Measurements from ENCODE around the gene JUNB.

Gene JUNB

DNA sequence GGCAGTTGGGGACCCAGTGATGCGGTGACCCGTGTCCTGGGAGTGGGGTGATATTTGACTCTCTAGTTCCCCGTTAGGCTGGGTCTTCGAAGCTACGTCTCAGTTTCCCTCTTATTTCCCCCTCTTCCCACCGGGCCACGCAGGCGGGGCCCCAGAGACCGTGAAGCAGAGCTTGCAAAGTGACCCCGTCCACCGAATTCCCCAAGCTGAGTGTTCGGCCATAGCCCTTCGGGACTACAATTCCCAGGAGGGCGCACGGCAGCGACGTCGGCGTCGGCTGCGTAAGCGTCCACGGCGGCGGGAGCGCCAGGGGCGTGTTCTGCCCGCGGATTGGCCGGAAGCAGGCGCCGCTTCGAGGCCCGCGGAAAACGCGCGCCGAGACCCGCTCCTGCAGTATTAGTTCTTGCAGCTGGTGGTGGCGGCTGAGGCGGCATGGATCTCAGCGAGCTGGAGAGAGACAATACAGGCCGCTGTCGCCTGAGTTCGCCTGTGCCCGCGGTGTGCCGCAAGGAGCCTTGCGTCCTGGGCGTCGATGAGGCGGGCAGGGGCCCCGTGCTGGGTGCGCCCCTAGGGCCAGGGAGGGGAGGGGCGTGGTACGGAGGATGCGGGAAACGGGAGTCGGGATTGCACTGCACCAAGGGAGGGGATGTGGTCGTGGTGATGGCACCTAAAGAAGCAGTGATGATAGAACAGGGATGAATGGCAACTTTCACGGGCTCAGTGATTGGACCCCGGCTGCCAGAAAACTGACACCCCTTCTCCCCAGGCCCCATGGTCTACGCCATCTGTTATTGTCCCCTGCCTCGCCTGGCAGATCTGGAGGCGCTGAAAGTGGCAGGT is 15.2 kb downstream of the JUNB start, which contains the start of gene RNASEH2A (continued):
- TF ChIP-seq ZNF610 (tag by site-specific recombination; IDR thresholded peaks at IDR 0.05; ENCODE audit: borderline replicate concordance) (peak; percentile 83; the same call in 1 of the 2 replicates), ZNF221 (tag by site-specific recombination; IDR thresholded peaks at IDR 0.05; ENCODE audit: borderline replicate concordance) (no peak), ZNF501 (tag by site-specific recombination; IDR thresholded peaks at IDR 0.05) (peak; percentile 98), GLI4 (tag by site-specific recombination; IDR thresholded peaks at IDR 0.05) (no peak), SCRT2 (tag by site-specific recombination; IDR thresholded peaks at IDR 0.05) (no peak), ZNF394 (tag by site-specific recombination; IDR thresholded peaks at IDR 0.05; ENCODE audit: borderline replicate concordance) (peak; percentile 36; the same call in 1 of the 2 replicates), ZNF571 (tag by site-specific recombination; IDR thresholded peaks at IDR 0.05) (no peak), YY1 (tag by site-specific recombination; IDR thresholded peaks at IDR 0.05) (peak; percentile 42; the same call in 1 of the 2 replicates), OVOL3 (tag by site-specific recombination; IDR thresholded peaks at IDR 0.05) (no peak), ZNF211 (tag by site-specific recombination; IDR thresholded peaks at IDR 0.05; ENCODE audit: low read depth) (no peak), ZNF530 (tag by site-specific recombination; IDR thresholded peaks at IDR 0.05; ENCODE audit: low read depth) (no peak), ZNF155 (tag by site-specific recombination; IDR thresholded peaks at IDR 0.05) (no peak), ZNF560 (tag by site-specific recombination; IDR thresholded peaks at IDR 0.05; ENCODE audit: borderline replicate concordance) (no peak), ZNF776 (tag by site-specific recombination; IDR thresholded peaks at IDR 0.05; ENCODE audit: borderline replicate concordance) (no peak), ZNF24 (tag by site-specific recombination; IDR thresholded peaks at IDR 0.05) (0 out of 2 replicates have a peak, but pooled peaks have one; percentile 32), ZNF561 (tag by site-specific recombination; IDR thresholded peaks at IDR 0.05; ENCODE audit: borderline replicate concordance) (peak; percentile 98), ZNF843 (tag by site-specific recombination; IDR thresholded peaks at IDR 0.05) (0 out of 2 replicates have a peak, but pooled peaks have one; percentile 39), ZSCAN30 (tag by site-specific recombination; IDR thresholded peaks at IDR 0.05) (peak; percentile 35; the same call in 1 of the 2 replicates), ZNF366 (tag by site-specific recombination; conservative IDR thresholded peaks at IDR 0.05) (no peak), KLF9 (tag by site-specific recombination; IDR thresholded peaks at IDR 0.05; ENCODE audit: low read depth) (peak; percentile 97), SCRT1 (tag by site-specific recombination; IDR thresholded peaks at IDR 0.05; ENCODE audit: borderline replicate concordance) (no peak), ZFHX2 (tag by site-specific recombination; conservative IDR thresholded peaks at IDR 0.05) (no peak), OSR2 (tag by site-specific recombination; IDR thresholded peaks at IDR 0.05) (no peak; the same call in 1 of the 2 replicates), ZNF140 (tag by site-specific recombination; IDR thresholded peaks at IDR 0.05) (no peak), ZNF214 (tag by site-specific recombination; IDR thresholded peaks at IDR 0.05; ENCODE audit: borderline replicate concordance) (no peak), ZNF677 (tag by site-specific recombination; IDR thresholded peaks at IDR 0.05) (no peak)
- TF ChIP-seq, protein P1, sequence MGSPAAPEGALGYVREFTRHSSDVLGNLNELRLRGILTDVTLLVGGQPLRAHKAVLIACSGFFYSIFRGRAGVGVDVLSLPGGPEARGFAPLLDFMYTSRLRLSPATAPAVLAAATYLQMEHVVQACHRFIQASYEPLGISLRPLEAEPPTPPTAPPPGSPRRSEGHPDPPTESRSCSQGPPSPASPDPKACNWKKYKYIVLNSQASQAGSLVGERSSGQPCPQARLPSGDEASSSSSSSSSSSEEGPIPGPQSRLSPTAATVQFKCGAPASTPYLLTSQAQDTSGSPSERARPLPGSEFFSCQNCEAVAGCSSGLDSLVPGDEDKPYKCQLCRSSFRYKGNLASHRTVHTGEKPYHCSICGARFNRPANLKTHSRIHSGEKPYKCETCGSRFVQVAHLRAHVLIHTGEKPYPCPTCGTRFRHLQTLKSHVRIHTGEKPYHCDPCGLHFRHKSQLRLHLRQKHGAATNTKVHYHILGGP (tag by site-specific recombination; IDR thresholded peaks at IDR 0.05) = no peak
- TF ChIP-seq, protein P2, sequence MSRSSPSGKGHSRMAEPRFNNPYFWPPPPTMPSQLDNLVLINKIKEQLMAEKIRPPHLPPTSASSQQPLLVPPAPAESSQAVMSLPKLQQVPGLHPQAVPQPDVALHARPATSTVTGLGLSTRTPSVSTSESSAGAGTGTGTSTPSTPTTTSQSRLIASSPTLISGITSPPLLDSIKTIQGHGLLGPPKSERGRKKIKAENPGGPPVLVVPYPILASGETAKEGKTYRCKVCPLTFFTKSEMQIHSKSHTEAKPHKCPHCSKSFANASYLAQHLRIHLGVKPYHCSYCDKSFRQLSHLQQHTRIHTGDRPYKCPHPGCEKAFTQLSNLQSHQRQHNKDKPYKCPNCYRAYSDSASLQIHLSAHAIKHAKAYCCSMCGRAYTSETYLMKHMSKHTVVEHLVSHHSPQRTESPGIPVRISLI (tag by site-specific recombination; IDR thresholded peaks at IDR 0.05) = no peak
- TF ChIP-seq, protein P3, sequence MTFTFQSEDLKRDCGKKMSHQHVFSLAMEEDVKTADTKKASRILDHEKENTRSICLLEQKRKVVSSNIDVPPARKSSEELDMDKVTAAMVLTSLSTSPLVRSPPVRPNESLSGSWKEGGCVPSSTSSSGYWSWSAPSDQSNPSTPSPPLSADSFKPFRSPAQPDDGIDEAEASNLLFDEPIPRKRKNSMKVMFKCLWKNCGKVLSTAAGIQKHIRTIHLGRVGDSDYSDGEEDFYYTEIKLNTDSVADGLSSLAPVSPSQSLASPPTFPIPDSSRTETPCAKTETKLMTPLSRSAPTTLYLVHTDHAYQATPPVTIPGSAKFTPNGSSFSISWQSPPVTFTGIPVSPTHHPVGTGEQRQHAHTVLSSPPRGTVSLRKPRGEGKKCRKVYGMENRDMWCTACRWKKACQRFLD (tag by site-specific recombination; IDR thresholded peaks at IDR 0.05) = no peak
- TF ChIP-seq, protein P4, sequence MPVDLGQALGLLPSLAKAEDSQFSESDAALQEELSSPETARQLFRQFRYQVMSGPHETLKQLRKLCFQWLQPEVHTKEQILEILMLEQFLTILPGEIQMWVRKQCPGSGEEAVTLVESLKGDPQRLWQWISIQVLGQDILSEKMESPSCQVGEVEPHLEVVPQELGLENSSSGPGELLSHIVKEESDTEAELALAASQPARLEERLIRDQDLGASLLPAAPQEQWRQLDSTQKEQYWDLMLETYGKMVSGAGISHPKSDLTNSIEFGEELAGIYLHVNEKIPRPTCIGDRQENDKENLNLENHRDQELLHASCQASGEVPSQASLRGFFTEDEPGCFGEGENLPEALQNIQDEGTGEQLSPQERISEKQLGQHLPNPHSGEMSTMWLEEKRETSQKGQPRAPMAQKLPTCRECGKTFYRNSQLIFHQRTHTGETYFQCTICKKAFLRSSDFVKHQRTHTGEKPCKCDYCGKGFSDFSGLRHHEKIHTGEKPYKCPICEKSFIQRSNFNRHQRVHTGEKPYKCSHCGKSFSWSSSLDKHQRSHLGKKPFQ (tag by site-specific recombination; IDR thresholded peaks at IDR 0.05) = peak; percentile 48; the same call in 1 of the 2 replicates
- TF ChIP-seq, protein P5, sequence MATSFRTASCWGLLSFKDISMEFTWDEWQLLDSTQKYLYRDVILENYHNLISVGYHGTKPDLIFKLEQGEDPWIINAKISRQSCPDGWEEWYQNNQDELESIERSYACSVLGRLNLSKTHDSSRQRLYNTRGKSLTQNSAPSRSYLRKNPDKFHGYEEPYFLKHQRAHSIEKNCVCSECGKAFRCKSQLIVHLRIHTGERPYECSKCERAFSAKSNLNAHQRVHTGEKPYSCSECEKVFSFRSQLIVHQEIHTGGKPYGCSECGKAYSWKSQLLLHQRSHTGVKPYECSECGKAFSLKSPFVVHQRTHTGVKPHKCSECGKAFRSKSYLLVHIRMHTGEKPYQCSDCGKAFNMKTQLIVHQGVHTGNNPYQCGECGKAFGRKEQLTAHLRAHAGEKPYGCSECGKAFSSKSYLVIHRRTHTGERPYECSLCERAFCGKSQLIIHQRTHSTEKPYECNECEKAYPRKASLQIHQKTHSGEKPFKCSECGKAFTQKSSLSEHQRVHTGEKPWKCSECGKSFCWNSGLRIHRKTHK (tag by site-specific recombination; IDR thresholded peaks at IDR 0.05) = no peak
- TF ChIP-seq, protein P6, sequence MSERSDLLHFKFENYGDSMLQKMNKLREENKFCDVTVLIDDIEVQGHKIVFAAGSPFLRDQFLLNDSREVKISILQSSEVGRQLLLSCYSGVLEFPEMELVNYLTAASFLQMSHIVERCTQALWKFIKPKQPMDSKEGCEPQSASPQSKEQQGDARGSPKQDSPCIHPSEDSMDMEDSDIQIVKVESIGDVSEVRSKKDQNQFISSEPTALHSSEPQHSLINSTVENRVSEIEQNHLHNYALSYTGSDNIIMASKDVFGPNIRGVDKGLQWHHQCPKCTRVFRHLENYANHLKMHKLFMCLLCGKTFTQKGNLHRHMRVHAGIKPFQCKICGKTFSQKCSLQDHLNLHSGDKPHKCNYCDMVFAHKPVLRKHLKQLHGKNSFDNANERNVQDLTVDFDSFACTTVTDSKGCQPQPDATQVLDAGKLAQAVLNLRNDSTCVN (tag by site-specific recombination; optimal IDR thresholded peaks at IDR 0.05) = peak; percentile 97

Data from HEK293 (cell line).